KG1 (cell line): Measurements from ENCODE around the gene THOC7.

Experiments
- DNase-seq: peaks from one replicate; lab custom pipeline; 2025; lab: John Stamatoyannopoulos, UW

THOC7 gene

GRCh38 chr3:63842127-63842526 lies 21.5 kb downstream of the THOC7 start:
- no peak for DNase-seq

DNA sequence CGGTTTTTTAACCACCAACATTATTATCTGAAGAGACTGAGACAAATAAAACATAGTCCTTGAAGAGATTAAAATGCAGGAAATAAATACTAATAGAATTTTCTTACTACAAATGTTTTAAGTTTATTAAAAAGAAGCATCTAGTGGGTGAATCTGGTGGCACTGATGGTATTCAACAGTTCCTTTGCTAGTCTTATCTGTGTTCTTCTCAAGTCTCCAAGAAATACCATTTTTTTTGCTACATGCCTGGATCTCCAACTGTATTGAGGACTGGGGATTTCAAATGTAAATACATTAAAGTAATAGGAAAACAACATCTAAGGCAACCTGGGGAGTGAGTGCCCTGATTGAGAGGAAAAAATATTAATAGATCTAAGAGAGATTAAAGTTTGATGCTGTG lies 21.9 kb downstream of the THOC7 start:
- no peak for DNase-seq

DNA sequence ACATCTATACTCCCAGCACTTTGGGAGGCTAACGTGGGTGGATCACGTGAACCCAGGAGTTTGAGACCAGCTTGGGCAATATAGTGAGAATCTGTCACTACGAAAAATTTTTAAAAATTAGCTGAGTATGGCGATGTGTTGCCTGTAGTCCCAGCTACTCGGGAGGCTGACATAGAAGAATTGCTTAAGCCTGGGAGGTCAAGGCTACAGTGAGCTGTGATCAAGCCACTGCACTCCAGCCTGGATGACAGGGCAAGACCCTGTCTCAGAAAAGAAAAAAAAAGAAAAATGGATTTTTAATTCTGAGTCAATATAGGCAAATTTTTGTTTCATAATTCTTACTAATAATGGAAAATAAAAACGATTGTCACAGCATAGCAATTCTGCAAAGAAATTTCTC lies 31.2 kb downstream of the THOC7 start:
- no peak for DNase-seq

DNA sequence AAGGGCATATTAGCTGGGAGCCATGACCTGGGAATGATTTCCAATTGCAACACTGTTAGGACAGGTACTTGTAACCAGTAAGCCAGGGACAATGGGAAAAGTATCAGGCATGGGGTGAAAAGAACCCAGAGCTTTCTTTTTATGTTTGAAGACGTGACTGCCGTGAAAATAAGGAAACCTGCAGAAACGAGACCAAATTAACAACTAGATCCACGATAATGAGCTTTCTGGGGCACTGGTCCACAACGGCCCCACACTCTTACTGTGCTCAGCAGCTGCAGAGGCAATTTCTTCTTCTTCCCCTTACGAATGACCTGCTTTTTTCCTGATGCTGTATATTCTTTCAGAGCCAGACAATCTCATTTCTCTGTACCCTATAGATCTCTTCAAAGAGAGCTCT lies 33.1 kb downstream of the THOC7 start:
- DNase-seq = no peak

GRCh38 chr3:63824309-63824708 lies 39.3 kb downstream of the THOC7 start:
- DNase-seq = no peak

DNA sequence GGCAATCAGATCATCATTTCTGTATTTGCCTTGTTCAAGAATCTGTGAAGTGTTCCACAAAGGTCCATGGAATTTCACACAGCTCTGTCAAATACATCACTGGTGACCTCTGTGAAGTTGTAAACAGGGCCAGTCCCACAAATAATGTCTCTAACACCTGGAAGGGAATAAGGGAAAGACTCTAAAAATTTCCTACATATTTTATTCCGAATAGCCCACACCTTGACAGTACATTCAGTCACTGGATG lies 44.5 kb downstream of the THOC7 start, which contains the start of gene C3orf49:
TSS of gene C3orf49 (plus strand) at position 149 of the 248 bp plus-strand sequence. CDS start 173 bp downstream, outside the sequence.
- DNase-seq = no peak

GRCh38 chr3:63818282-63819150 lies 45.1 kb downstream of the THOC7 start:
- DNase-seq = peak; percentile 50

- no peak for DNase-seq
These were observed 46.4 kb downstream of the THOC7 start for GRCh38 chr3:63817225-63817624.

GRCh38 chr3:63814237-63814636 lies 49.4 kb downstream of the THOC7 start:
- DNase-seq = no peak

- no peak for DNase-seq
These were observed 54.0 kb downstream of the THOC7 start for GRCh38 chr3:63809607-63810006.

DNA sequence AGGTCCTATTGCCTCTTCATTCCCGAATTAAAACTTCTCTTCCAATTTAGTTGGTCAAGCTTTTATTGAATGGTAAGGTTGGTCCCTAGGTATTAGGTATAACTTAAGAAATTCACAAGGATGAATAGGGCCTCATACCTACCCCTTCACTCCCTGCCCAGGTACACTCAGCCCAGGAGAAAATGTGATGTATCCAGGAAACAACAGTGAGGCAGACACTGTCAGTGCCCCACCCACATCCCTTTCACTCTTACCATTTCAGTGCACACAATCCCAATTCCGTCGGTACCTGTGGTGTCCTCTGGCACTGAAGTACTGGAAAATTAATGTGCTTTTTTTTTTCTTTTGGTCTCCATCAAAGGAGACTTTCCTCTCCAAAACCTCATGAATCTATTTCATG lies 55.0 kb downstream of the THOC7 start:
- DNase-seq = no peak

DNA sequence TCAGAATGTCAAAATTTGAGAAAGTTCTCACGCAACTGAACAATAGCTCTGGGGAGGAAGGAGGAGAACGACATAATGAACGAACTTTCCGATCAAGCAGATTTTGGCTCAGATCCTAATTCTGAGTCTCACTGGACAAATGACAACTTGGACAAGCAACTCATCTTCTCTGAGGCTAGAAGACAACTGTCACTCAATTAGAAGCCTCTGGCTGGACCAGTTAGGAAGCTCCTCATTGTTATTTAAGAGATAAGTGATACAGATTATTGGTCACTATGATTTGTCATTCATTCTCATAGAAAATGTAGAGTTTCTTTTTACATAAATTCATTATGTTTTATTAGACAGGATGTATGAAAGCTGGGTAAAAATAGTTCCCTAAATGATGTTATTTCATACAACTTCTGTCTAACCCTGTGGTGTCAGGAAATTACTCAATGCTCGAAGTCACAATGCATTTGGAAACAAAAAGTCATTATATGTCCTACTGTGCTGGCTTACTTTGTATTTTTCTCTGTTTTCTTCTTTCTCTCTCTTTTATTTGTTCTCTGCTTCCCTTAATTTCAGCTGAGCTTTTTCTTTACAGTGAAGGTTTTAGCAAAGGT lies 55.5 kb downstream of the THOC7 start:
- no peak for DNase-seq

- no peak for DNase-seq
These were observed 59.7 kb downstream of the THOC7 start for GRCh38 chr3:63803911-63804310.

DNA sequence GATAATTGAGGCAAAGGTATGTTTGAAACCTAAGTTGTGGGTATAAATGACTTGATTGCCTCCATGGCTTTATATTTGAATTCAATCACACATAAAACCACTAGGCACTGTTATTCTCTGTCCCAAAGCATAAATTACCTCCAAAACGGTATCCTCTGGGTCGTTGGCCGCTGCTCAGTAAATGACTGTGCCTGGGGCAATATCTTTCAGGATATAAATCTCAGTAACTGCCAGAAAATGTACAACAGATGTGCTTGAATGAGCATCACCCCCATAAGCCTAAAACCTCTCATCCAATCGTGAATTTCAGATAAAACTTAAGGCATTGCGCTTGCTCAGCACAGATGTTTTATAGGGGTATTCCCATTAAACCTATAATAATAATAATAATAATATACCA lies 63.5 kb downstream of the THOC7 start:
- no peak for DNase-seq

DNA sequence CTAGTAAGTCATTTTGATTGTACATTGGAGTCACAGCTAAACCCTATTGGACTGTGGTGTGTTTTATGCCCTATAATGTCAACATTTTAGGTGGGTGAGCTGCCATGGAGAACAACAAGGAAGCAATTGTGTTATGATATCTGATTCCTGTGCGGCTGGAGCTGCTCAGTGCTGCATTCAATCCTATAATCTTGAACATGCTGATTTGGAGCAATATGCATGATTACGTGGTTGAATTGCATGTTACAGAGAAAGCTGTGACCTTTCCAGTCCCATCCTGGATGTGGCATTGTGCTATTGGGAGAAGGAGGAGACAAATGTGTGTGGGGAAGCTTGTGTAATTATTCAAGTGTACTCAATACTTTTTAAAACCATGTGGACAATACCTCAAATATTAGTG lies 64.7 kb downstream of the THOC7 start:
- DNase-seq = no peak

DNA sequence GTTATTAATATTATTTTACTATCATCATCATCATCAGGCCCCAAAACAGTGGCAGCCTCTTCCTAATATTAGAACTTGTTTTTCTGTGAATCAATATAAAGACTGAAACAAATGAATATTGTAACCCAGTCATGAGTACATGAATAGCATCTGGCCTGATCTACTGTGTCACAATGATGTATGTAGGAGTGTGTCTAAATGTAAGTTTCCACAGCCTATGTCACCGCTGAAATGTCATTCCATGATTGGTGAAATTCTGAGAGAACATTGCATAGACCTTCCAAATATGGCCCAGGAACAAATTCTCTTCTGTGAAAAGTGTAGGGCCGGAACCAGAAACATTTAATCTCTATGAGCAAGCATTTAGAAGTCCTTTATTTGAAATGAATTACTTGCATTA lies 65.1 kb downstream of the THOC7 start:
- DNase-seq = no peak

DNA sequence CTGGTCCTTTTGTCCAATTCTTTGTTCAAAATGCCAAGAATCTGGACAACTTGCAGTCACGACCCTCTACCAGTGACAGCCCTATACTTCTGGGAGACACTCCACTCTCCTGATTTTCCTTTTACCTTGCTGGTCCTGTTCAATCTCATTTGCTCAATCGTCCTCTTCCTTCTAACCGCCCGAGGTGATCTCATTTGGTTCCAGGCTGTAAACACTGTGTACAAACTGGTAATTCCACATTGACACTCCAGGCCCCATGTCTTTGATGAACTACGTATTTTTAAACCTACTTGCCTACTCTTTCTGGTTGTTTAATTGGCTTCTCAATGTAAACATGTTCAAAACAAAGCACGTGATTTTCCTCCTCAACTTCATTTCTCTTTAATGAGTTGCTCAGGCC lies 68.2 kb downstream of the THOC7 start:
- no peak for DNase-seq

GRCh38 chr3:63791974-63792373 lies 71.6 kb downstream of the THOC7 start:
- no peak for DNase-seq
